ENCODE measurements around the gene PBX3.
"Not testable (repeated sequence)": the region's sequence is repeated elsewhere in the genome, so short reads cannot be mapped to it uniquely, and the experiment has no call there.

Gene PBX3

DNA sequence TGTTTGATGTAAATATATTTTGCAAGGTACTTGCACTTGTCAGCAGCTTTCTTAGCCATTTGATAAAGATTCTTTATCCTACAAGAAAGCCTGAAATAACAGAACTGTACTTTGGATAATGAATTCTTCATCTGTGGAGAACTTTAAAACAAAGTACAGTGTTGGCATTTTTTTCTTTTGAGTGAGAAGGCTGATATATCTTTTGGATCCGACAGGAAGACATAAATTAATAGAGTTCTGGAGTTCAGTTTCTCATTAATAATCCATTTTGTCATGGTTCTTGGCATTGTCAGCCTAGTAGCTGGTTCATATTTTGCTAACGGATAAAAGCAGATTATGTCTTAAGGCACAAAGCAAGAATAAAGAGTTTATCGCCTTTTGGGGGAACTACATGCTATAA, 17.0 kb downstream of the PBX3 start:
- TF ChIP-seq SPI1 (IDR thresholded peaks at IDR 0.05; ENCODE audit: low read depth, low read length), result no peak
- TF ChIP-seq POLR2A (IDR thresholded peaks at IDR 0.05; ENCODE audit: low read depth, low read length), result no peak
- TF ChIP-seq PAX5 (IDR thresholded peaks at IDR 0.05; ENCODE audit: insufficient read depth, low read length, severe bottlenecking), result no peak
- no peak for TF ChIP-seq POLR2AphosphoS5 (IDR thresholded peaks at IDR 0.05; ENCODE audit: low read depth, low read length)
- TF ChIP-seq POU2F2 (IDR thresholded peaks at IDR 0.05; ENCODE audit: low read depth, low read length), result no peak
- no peak for TF ChIP-seq TAF1 (IDR thresholded peaks at IDR 0.05; ENCODE audit: low read depth, low read length)
- FAIRE-seq (no peak), DNase-seq (ENCODE audit: insufficient read length, low spot score) (no peak)

GRCh38 chr9:125766468-125767221, 19.5 kb downstream of the PBX3 start:
- FAIRE-seq, result no peak
- TF ChIP-seq PAX5 (IDR thresholded peaks at IDR 0.05; ENCODE audit: insufficient read depth, low read length, severe bottlenecking) (no peak), TAF1 (IDR thresholded peaks at IDR 0.05; ENCODE audit: low read depth, low read length) (no peak), SPI1 (IDR thresholded peaks at IDR 0.05; ENCODE audit: low read depth, low read length) (no peak), POLR2AphosphoS5 (IDR thresholded peaks at IDR 0.05; ENCODE audit: low read depth, low read length) (no peak), POU2F2 (IDR thresholded peaks at IDR 0.05; ENCODE audit: low read depth, low read length) (no peak), POLR2A (IDR thresholded peaks at IDR 0.05; ENCODE audit: low read depth, low read length) (no peak)
- no peak for DNase-seq (ENCODE audit: insufficient read length, low spot score)

GRCh38 chr9:125767349-125767748, 20.2 kb downstream of the PBX3 start:
- DNase-seq (ENCODE audit: insufficient read length, low spot score) (no peak), FAIRE-seq (peak; percentile 89)
- no peak for TF ChIP-seq PAX5 (IDR thresholded peaks at IDR 0.05; ENCODE audit: insufficient read depth, low read length, severe bottlenecking)
- no peak for TF ChIP-seq POU2F2 (IDR thresholded peaks at IDR 0.05; ENCODE audit: low read depth, low read length)
- TF ChIP-seq SPI1 (IDR thresholded peaks at IDR 0.05; ENCODE audit: low read depth, low read length), result no peak
- TF ChIP-seq POLR2A (IDR thresholded peaks at IDR 0.05; ENCODE audit: low read depth, low read length), result no peak
- TF ChIP-seq POLR2AphosphoS5 (IDR thresholded peaks at IDR 0.05; ENCODE audit: low read depth, low read length), result no peak
- no peak for TF ChIP-seq TAF1 (IDR thresholded peaks at IDR 0.05; ENCODE audit: low read depth, low read length)

- FAIRE-seq (no peak), DNase-seq (ENCODE audit: insufficient read length, low spot score) (no peak)
- TF ChIP-seq POLR2AphosphoS5 (IDR thresholded peaks at IDR 0.05; ENCODE audit: low read depth, low read length) (no peak), POU2F2 (IDR thresholded peaks at IDR 0.05; ENCODE audit: low read depth, low read length) (no peak), PAX5 (IDR thresholded peaks at IDR 0.05; ENCODE audit: insufficient read depth, low read length, severe bottlenecking) (no peak), TAF1 (IDR thresholded peaks at IDR 0.05; ENCODE audit: low read depth, low read length) (no peak), SPI1 (IDR thresholded peaks at IDR 0.05; ENCODE audit: low read depth, low read length) (no peak), POLR2A (IDR thresholded peaks at IDR 0.05; ENCODE audit: low read depth, low read length) (no peak)
Observed at GRCh38 chr9:125768803-125769202, 21.6 kb downstream of the PBX3 start.

DNA sequence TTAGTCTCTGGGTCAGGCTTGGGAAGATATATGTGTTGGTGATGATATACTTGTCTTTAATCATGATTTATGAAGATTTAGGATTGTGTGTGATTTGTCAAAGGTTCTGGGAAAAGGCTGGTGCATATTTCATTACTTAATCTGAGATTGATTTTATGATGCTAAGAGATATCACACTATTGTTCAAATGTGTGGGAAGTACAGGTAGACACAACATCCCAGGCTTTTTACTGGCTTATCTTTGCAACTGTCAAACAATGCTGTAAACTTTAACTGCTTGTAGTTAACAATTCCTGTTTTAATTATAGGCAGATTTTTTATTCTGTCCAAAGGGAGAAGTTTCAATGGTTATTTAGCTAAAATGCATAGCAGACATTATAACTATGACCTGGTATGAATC, 23.9 kb downstream of the PBX3 start:
- FAIRE-seq, result no peak
- TF ChIP-seq PAX5 (IDR thresholded peaks at IDR 0.05; ENCODE audit: insufficient read depth, low read length, severe bottlenecking), result no peak
- TF ChIP-seq SPI1 (IDR thresholded peaks at IDR 0.05; ENCODE audit: low read depth, low read length), result no peak
- no peak for TF ChIP-seq POLR2A (IDR thresholded peaks at IDR 0.05; ENCODE audit: low read depth, low read length)
- TF ChIP-seq TAF1 (IDR thresholded peaks at IDR 0.05; ENCODE audit: low read depth, low read length), result no peak
- no peak for TF ChIP-seq POLR2AphosphoS5 (IDR thresholded peaks at IDR 0.05; ENCODE audit: low read depth, low read length)
- DNase-seq (ENCODE audit: insufficient read length, low spot score), result no peak

GRCh38 chr9:125772740-125773139, 25.6 kb downstream of the PBX3 start:
- no peak for TF ChIP-seq SPI1 (IDR thresholded peaks at IDR 0.05; ENCODE audit: low read depth, low read length)
- TF ChIP-seq POLR2A (IDR thresholded peaks at IDR 0.05; ENCODE audit: low read depth, low read length), result no peak
- no peak for TF ChIP-seq PAX5 (IDR thresholded peaks at IDR 0.05; ENCODE audit: insufficient read depth, low read length, severe bottlenecking)
- no peak for TF ChIP-seq POU2F2 (IDR thresholded peaks at IDR 0.05; ENCODE audit: low read depth, low read length)
- no peak for TF ChIP-seq TAF1 (IDR thresholded peaks at IDR 0.05; ENCODE audit: low read depth, low read length)
- TF ChIP-seq POLR2AphosphoS5 (IDR thresholded peaks at IDR 0.05; ENCODE audit: low read depth, low read length), result no peak
- FAIRE-seq (no peak), DNase-seq (ENCODE audit: insufficient read length, low spot score) (no peak)

DNA sequence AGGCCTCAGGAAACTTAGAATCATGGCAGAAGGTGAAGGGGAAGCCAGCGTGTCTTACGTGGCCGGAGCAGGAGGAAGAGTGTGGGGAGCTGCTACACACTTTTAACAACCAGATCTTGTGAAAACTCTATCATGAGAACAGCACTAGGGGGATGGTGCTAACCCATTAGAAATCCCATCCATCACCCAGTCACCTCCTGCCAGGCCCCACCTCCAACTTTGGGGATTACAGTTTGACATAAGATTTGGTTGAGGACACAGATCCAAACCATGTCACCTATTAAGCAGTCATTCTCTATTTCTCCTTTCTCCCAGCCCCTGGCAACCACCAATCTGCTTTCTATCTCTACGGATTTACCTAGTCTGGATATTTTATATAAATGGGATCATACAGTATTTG, 26.9 kb downstream of the PBX3 start:
- no peak for FAIRE-seq
- TF ChIP-seq PAX5 (IDR thresholded peaks at IDR 0.05; ENCODE audit: insufficient read depth, low read length, severe bottlenecking) (no peak), POLR2AphosphoS5 (IDR thresholded peaks at IDR 0.05; ENCODE audit: low read depth, low read length) (no peak), POLR2A (IDR thresholded peaks at IDR 0.05; ENCODE audit: low read depth, low read length) (no peak), TAF1 (IDR thresholded peaks at IDR 0.05; ENCODE audit: low read depth, low read length) (no peak), POU2F2 (IDR thresholded peaks at IDR 0.05; ENCODE audit: low read depth, low read length) (no peak), SPI1 (IDR thresholded peaks at IDR 0.05; ENCODE audit: low read depth, low read length) (no peak)
- no peak for DNase-seq (ENCODE audit: insufficient read length, low spot score)

GRCh38 chr9:125776789-125777188, 29.6 kb downstream of the PBX3 start:
- DNase-seq (ENCODE audit: insufficient read length, low spot score); FAIRE-seq: not testable (repeated sequence)

GRCh38 chr9:125778538-125779219, 31.5 kb downstream of the PBX3 start:
- not testable (repeated sequence) for DNase-seq (ENCODE audit: insufficient read length, low spot score)
- peak; percentile 48 for FAIRE-seq

GRCh38 chr9:125779220-125779565, 32.0 kb downstream of the PBX3 start:
- DNase-seq (ENCODE audit: insufficient read length, low spot score); FAIRE-seq: not testable (repeated sequence)
